Urinary bladder (tissue), 4 donors: ENCODE results near the gene OXSM. TPM values are rescaled to one million over a fixed set of nuclear protein-coding genes. Genes with fewer than 3 reads are reported as not detected.

ENCODE experiments used
- DNase-seq: peaks from one replicate; pipeline ENCODE4 v3.0.0-alpha.2; 2015; ENCODE audit errors: extremely low spot score
- H3K27ac ChIP-seq: one replicate; pipeline ENCODE4 v1.5.1; 2013; ENCODE audit warnings: low read depth, mild to moderate bottlenecking, moderate library complexity
- H3K36me3 ChIP-seq: one replicate; pipeline ENCODE4 v1.6.1; 2013; ENCODE audit warnings: mild to moderate bottlenecking, moderate library complexity; ENCODE audit not compliant: insufficient read depth
- H3K4me1 ChIP-seq: one replicate; pipeline ENCODE4 v1.6.1; 2013; ENCODE audit warnings: mild to moderate bottlenecking, moderate library complexity; ENCODE audit not compliant: insufficient read depth
- H3K4me3 ChIP-seq: one replicate; pipeline ENCODE4 v1.5.1; 2013; ENCODE audit warnings: low read depth, low read length
- WGBS: extraction: QIAGEN DNeasy Blood & Tissue Kit; methylation state at CpG from one replicate; pipeline ENCODE4 v1.1.7; 2013; 5-methylcytosine and 5-hydroxymethylcytosine counted together
- polyA plus RNA-seq: library from polyadenylated mRNA; stranded (reverse); fragments of 200-250 nt; gene quantifications from one replicate; pipeline ENCODE4 v1.2.3, GENCODE V29; 2013
- total RNA-seq: library from RNA; depleted of rRNA; stranded (reverse); fragments of >200 nt; gene quantifications from one replicate; pipeline ENCODE4 v1.2.3, GENCODE V29; 2014
- donor health status: healthy with polysubstance abuse.
- donor health status: healthy.

Gene OXSM
- total and polyA plus RNA-seq, 2 donors, result 8.1 to 8.7 TPM

DNA sequence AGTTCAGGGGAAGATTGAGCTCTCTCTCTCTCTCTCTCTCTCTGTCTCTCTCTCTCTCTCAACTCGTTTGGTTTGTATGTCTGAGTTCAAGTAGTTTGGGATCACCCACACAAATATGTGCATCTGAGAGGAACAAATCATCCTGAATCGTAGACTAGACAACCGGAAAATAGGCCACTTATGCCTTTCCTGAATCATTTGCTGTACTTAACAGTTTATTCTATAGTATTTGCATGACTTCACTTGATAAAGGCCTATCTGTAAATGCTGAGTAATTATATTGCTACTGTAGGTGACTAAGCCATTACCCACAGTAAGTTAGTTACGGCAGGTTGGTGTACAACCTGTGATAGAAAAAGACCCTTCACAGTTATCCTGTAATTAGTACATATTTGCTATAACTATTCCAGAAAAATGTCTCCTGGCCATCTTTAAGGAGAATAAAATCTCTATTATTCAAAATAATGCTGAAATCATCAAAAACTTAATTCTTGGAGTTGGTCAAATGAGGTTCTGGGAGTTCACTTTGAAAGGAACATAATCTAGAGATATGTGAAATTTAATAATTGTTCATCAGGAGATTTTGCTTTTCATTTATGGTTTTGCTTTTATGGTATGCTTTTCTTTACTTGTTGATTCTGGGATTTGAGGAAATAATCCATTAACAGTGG lies 31.1 kb downstream of the OXSM start:
- H3K4me3 ChIP-seq, result no peak overlapping the region
- H3K4me1 ChIP-seq, result no peaks in the 10 kb centered on the region
- H3K27ac ChIP-seq, result no peak overlapping the region
- 73% methylated on average over 4 of the region's 4 CpGs for WGBS
- DNase-seq, result no peak
- H3K36me3 ChIP-seq, result no peaks in the 10 kb centered on the region

DNA sequence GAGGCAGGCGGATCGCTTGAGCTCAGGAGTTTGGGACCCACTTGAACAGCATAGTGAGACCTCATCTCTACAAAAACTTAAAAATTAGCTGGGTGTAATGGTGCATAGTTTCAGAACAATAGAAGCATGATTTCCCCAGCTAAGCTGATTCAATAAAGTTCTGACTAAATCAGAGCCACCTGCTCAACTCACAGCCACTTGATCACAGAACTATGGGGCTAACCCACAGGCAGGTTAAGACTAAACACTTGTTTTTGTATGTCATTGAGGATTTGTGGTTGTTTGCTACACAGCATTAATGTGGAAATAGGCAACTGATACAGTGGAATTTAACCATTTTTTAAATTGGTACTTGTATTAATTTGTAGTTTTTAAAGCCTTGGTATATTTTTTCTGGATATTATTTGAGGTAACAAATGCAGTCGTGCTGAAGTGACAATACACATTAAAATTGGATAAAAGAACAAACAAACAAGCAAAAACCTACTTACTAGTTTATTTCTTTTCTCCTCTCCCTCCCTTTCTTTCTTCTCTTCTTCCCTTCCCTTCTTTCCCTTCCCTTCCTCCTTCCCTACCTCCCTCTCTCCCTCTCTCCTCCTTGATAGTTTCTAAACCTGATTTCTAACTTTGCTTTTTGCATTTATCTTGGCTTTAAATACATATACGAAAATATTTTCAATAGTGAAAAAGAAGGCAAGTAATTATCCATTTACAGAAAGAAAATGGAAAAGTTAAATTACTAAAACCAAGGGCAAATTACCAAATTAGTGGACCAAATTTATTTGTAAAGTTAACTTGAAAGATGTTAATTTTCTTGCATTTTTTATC lies 32.1 kb downstream of the OXSM start:
- Histone ChIP-seq H3K4me1 (no peaks in the 10 kb centered on the region), H3K36me3 (no peaks in the 10 kb centered on the region), H3K4me3 (no peak overlapping the region), H3K27ac (no peak overlapping the region)
- WGBS, result 80% methylated on average over 4 of the region's 4 CpGs
- no peak for DNase-seq

DNA sequence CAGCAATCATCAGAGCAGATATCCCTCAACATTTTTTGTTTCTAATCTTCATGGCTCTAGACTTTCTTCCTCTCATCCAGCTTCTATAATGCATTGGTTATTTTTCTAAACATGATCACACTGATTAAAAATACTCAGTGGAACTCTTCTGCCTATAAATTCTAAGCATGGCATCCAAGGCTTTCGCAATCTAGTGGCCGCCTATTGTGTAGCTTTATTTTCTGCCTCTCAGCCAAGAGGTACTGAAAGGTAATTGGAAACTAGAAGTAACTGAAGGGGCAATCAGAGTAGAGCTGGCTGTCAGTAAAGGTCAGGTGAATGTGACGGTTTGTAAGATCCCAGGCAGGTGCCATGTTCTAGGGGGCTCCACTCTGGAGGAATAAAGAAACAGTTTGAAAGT lies 33.4 kb downstream of the OXSM start:
- no peaks in the 10 kb centered on the region for H3K4me1 ChIP-seq
- WGBS, result 89% methylated on average over 3 of the region's 3 CpGs
- DNase-seq, result no peak
- no peak overlapping the region for H3K27ac ChIP-seq
- no peak overlapping the region for H3K4me3 ChIP-seq
- H3K36me3 ChIP-seq, result no peaks in the 10 kb centered on the region

DNA sequence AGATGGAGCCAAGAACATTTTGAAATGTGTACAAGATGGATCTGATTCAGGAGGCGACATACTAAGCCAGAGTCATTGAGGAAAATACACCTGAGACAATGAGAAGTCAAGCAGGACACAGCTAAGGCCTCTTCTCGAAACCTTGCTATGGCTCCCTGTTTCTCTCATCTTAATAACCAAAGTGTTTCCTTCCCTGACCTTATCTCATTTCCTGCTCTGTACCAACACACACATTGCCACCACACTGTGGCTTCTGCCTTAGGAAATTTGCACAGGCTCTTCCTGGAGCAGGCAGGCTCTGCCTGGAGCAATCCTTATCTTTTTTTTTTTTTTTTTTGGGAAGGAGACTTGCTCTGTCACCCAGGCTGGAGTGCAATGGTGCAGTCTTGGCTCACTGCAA lies 36.6 kb downstream of the OXSM start:
- no peak for DNase-seq
- 84% methylated on average over 2 of the region's 2 CpGs for WGBS
- H3K4me3 ChIP-seq, result no peak overlapping the region
- H3K4me1 ChIP-seq, result no peaks in the 10 kb centered on the region
- H3K27ac ChIP-seq, result no peak overlapping the region
- H3K36me3 ChIP-seq, result no peaks in the 10 kb centered on the region

DNA sequence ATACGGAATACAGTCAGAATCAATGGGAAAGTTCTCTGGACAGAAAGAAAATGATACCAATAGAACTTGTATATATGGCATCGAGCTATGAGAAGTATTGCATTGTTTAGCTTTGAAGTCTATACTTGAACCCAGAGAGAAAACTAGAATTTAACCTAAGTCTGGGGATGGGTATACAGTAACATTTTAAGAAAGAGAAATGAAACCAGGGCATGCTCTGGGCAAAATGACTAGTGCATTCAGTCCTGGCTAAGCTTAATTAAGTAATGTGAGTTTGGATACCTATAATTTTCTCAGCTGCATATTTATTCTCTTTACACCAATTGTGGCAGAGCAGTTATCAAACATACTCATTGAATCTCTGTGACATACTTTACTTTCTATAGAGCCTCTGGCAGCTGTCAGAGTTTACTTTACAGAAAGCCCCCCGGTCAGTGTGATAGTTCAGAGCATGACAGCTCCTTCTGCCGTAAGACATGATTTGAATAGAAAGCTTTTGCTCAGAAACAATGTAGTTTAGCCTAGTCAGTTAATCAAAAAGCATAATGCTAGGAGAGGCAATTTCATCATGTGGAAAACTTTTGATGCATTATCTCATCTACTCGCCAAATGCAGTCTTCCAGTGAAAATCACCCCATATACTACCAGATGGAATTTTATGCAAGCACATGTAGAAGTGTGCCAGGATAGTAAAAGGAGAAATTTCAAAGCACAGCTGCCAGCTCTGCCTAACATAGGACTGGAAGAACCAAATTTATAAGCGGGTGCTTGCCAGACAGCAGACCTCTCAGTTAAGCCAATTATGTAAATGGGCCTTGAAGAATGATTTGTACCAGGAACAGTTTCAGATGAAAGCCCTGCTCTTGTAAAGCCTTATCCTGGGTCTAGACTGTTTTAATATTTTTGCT lies 40.7 kb downstream of the OXSM start:
- H3K4me3 ChIP-seq, result no peak overlapping the region
- H3K4me1 ChIP-seq, result no peaks in the 10 kb centered on the region
- no peak for DNase-seq
- 59% methylated on average over 6 of the region's 6 CpGs for WGBS
- H3K27ac ChIP-seq, result no peak overlapping the region
- H3K36me3 ChIP-seq, result no peaks in the 10 kb centered on the region

DNA sequence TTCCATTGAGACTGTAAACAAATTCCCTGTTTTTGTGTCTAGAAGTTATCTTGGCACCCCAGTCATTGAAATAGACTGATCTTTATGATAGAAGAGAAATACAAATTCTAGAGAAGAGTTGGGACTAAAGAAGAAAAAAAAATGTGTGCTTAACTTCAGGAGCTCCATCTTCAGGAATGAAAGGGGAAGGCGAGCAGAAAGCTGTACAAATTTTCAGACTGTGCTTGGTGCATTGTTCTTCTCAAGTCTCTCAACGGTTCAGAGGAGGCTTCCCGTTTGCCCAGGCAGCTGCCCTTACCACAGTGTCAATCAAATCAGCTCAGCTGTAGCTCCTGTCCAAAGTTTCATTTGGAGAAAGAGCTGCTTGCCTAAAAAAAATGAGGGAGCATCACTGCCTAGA lies 41.7 kb downstream of the OXSM start:
- H3K4me3 ChIP-seq, result no peak overlapping the region
- no peaks in the 10 kb centered on the region for H3K36me3 ChIP-seq
- no peak overlapping the region for H3K27ac ChIP-seq
- WGBS, result 15% methylated on average over 3 of the region's 3 CpGs
- DNase-seq, result no peak
- no peaks in the 10 kb centered on the region for H3K4me1 ChIP-seq

DNA sequence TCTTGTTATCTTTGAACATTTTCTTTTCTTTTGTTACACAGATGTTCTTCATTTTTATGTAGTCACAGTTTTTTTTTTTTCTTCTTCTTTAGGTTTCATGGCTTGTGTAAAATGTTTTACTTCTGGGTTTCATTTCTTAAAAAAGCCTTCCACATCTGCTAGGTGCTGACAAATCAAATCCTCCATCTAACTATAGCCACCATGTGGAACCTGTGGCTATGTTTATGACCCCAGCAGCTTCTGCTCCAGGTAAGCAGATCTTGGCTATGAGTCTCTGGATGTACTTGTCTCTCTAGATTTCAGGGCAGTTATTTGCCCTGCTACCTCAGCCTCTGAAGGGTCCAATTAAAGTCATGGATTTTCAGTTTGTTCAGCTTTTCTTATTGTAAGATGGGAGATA lies 44.5 kb downstream of the OXSM start:
- DNase-seq, result no peak
- no peak overlapping the region for H3K27ac ChIP-seq
- H3K36me3 ChIP-seq, result no peaks in the 10 kb centered on the region
- H3K4me1 ChIP-seq, result no peaks in the 10 kb centered on the region
- no peak overlapping the region for H3K4me3 ChIP-seq

DNA sequence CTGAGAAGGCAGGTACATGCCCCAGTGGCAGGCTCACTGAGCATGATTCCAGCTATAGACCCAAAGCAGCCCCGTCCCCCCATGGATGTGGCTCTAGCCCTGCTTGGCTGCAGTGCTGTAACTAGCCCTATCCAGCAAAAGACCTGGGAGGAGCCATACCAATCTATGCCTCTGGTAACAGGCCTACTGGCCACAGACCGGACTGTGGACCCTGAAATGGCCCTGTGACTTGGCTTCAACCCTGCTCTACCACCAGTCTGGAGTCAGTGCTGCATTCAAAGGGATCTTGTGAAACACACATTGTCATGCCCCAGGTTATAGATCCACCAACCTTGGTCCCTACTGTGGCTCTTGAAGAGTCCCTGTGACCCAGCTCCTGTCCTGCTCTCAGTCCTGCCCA lies 46.7 kb downstream of the OXSM start:
- Histone ChIP-seq H3K4me1 (no peaks in the 10 kb centered on the region), H3K27ac (no peak overlapping the region), H3K4me3 (no peak overlapping the region), H3K36me3 (no peaks in the 10 kb centered on the region)
- WGBS, result 94% methylated on average over 2 of the region's 2 CpGs
- no peak for DNase-seq

DNA sequence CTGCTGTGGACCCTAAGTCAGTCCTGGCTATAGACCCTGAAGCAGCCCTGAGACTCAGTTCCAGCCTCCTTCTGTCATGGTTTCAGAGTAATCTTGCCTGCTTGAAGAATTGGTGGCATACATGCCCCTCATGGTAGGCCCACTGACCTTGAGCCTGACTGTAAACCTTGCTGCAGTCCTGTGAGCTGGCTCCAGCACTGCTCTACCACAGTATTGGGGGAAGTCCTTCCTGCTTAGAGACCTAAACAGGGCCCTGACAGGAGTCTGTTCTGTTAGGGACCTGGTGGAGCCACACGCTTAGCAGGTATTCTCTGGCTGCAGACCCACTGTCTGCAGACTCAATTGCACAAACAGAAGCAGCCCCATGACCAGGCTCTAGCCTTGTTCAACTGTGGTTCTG lies 47.1 kb downstream of the OXSM start:
- Histone ChIP-seq H3K36me3 (no peaks in the 10 kb centered on the region), H3K4me1 (no peaks in the 10 kb centered on the region), H3K4me3 (no peak overlapping the region), H3K27ac (no peak overlapping the region)
- WGBS, result 0% methylated on average over 1 of the region's 1 CpG
- no peak for DNase-seq

DNA sequence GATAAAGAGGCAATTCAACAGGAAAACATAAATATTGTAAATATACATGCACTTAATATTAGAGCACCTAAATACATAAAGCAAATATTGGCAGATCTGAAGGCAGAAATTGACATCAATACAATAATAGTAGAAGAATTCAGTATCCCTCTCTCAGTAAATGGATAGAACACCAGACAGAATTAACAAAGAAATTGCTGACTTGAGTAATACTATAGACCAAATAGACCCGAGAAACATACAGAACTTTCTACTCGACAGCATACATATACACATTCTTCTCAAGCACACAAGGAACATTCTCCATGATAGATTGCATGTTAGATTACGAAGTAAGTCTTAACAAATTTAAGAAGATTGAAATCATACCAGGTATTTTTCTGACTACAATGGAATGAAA lies 50.2 kb downstream of the OXSM start:
- Histone ChIP-seq H3K4me1 (no peaks in the 10 kb centered on the region), H3K27ac (no peak overlapping the region), H3K4me3 (no peak overlapping the region), H3K36me3 (no peaks in the 10 kb centered on the region)
- no peak for DNase-seq
- WGBS, result 94% methylated on average over 3 of the region's 3 CpGs

DNA sequence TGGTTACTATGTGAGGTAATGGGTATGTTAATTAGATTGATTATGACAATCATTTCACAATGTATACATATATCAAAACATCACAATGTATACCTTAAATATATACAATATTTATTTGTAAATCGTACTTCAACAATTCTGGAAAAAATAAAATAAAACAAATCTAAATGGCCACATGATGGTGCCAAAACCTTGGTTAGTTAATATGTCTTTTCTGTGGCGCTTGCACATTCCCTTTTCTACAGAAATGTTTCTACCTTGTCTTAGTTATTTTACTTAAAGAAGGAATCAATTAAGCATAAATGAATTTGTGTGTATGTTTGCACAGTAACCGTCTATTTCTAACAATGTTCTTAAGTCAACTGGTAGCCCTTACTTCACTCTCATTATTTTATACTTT lies 53.4 kb downstream of the OXSM start:
- 33% methylated on average over 3 of the region's 3 CpGs for WGBS
- no peak overlapping the region for H3K27ac ChIP-seq
- DNase-seq, result no peak
- H3K4me1 ChIP-seq, result no peaks in the 10 kb centered on the region
- no peaks in the 10 kb centered on the region for H3K36me3 ChIP-seq
- no peak overlapping the region for H3K4me3 ChIP-seq
